ENCODE data around the gene PEDS1. TPM values are rescaled to one million over a fixed set of nuclear protein-coding genes. Genes with fewer than 3 reads are reported as not detected.

Gene PEDS1
- total and polyA plus RNA-seq, 2 of the 13 experiments (the other 11 are each of a cell fraction or from before 2014, with no cell fraction given), result 30.5 to 93.9 TPM

- TF ChIP-seq GZF1 (CRISPR knock-in tag; IDR thresholded peaks at IDR 0.05) (no peak), HOXD1 (CRISPR knock-in tag; IDR thresholded peaks at IDR 0.05) (no peak; the same call in 1 of the 2 replicates), ETV6 (CRISPR knock-in tag; conservative IDR thresholded peaks at IDR 0.05) (no peak; the same call in 1 of the 2 replicates), SIN3A (IDR thresholded peaks at IDR 0.05; ENCODE audit: borderline replicate concordance, low read depth, low read length) (peak; percentile 82), ATM (IDR thresholded peaks at IDR 0.05; ENCODE audit: borderline replicate concordance) (no peak), ZNF468 (CRISPR knock-in tag; IDR thresholded peaks at IDR 0.05) (no peak), ZBTB21 (CRISPR knock-in tag; IDR thresholded peaks at IDR 0.05) (0 out of 2 replicates have a peak, but pooled peaks have one; percentile 8), ZNF773 (CRISPR knock-in tag; IDR thresholded peaks at IDR 0.05; ENCODE audit: borderline replicate concordance) (0 out of 2 replicates have a peak, but pooled peaks have one; percentile 91), ZNF207 (IDR thresholded peaks at IDR 0.05; ENCODE audit: borderline replicate concordance) (no peak), SP4 (CRISPR knock-in tag; IDR thresholded peaks at IDR 0.05) (peak; percentile 38), ZNF607 (CRISPR knock-in tag; IDR thresholded peaks at IDR 0.05; ENCODE audit: borderline replicate concordance) (peak; percentile 81; the same call in 1 of the 2 replicates), HNF4A (CRISPR knock-in tag; IDR thresholded peaks at IDR 0.05) (peak; percentile 36; the same call in 1 of the 2 replicates), UBTF (CRISPR knock-in tag; IDR thresholded peaks at IDR 0.05) (peak; percentile 98), CEBPB (IDR thresholded peaks at IDR 0.05; ENCODE audit: borderline replicate concordance, low read depth, low read length) (peak; percentile 47; the same call in 1 of the 2 replicates), STAT5B (CRISPR knock-in tag; IDR thresholded peaks at IDR 0.05) (peak; percentile 89), RFXANK (CRISPR knock-in tag; IDR thresholded peaks at IDR 0.05) (peak; percentile 81; the same call in 1 of the 2 replicates), ZNF335 (CRISPR knock-in tag; IDR thresholded peaks at IDR 0.05) (peak; percentile 97), SRF (IDR thresholded peaks at IDR 0.05; ENCODE audit: low read depth, low read length) (no peak), EHMT2 (IDR thresholded peaks at IDR 0.05; ENCODE audit: borderline replicate concordance, low read depth, low read length) (no peak), MEIS2 (CRISPR knock-in tag; IDR thresholded peaks at IDR 0.05) (peak; percentile 96), ZNF839 (CRISPR knock-in tag; IDR thresholded peaks at IDR 0.05; ENCODE audit: borderline replicate concordance) (peak; percentile 91; the same call in 1 of the 2 replicates)
- TF ChIP-seq, protein P1, sequence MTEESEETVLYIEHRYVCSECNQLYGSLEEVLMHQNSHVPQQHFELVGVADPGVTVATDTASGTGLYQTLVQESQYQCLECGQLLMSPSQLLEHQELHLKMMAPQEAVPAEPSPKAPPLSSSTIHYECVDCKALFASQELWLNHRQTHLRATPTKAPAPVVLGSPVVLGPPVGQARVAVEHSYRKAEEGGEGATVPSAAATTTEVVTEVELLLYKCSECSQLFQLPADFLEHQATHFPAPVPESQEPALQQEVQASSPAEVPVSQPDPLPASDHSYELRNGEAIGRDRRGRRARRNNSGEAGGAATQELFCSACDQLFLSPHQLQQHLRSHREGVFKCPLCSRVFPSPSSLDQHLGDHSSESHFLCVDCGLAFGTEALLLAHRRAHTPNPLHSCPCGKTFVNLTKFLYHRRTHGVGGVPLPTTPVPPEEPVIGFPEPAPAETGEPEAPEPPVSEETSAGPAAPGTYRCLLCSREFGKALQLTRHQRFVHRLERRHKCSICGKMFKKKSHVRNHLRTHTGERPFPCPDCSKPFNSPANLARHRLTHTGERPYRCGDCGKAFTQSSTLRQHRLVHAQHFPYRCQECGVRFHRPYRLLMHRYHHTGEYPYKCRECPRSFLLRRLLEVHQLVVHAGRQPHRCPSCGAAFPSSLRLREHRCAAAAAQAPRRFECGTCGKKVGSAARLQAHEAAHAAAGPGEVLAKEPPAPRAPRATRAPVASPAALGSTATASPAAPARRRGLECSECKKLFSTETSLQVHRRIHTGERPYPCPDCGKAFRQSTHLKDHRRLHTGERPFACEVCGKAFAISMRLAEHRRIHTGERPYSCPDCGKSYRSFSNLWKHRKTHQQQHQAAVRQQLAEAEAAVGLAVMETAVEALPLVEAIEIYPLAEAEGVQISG (CRISPR knock-in tag; IDR thresholded peaks at IDR 0.05), result peak; percentile 80; the same call in 1 of the 2 replicates
- TF ChIP-seq, protein P2, sequence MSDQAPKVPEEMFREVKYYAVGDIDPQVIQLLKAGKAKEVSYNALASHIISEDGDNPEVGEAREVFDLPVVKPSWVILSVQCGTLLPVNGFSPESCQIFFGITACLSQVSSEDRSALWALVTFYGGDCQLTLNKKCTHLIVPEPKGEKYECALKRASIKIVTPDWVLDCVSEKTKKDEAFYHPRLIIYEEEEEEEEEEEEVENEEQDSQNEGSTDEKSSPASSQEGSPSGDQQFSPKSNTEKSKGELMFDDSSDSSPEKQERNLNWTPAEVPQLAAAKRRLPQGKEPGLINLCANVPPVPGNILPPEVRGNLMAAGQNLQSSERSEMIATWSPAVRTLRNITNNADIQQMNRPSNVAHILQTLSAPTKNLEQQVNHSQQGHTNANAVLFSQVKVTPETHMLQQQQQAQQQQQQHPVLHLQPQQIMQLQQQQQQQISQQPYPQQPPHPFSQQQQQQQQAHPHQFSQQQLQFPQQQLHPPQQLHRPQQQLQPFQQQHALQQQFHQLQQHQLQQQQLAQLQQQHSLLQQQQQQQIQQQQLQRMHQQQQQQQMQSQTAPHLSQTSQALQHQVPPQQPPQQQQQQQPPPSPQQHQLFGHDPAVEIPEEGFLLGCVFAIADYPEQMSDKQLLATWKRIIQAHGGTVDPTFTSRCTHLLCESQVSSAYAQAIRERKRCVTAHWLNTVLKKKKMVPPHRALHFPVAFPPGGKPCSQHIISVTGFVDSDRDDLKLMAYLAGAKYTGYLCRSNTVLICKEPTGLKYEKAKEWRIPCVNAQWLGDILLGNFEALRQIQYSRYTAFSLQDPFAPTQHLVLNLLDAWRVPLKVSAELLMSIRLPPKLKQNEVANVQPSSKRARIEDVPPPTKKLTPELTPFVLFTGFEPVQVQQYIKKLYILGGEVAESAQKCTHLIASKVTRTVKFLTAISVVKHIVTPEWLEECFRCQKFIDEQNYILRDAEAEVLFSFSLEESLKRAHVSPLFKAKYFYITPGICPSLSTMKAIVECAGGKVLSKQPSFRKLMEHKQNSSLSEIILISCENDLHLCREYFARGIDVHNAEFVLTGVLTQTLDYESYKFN (CRISPR knock-in tag; conservative IDR thresholded peaks at IDR 0.05), result peak; percentile 89
Measured at GRCh38 chr20:50172347-50173013, 19.0 kb upstream of the PEDS1 start (continued).

Data from HepG2 (cell line).